ENCODE results near the gene CISH.

- TF ChIP-seq ZNF274 (IDR thresholded peaks at IDR 0.05; ENCODE audit: low read depth, low read length) (no peak), YY1 (IDR thresholded peaks at IDR 0.05; ENCODE audit: insufficient read depth, insufficient read length) (no peak)
These were observed 25.4 kb downstream of the CISH start for GRCh38 chr3:50585919-50586762.
